Endothelial cell of umbilical vein (primary cell): ENCODE data around the gene PCDH9. TPM values are rescaled to one million over a fixed set of nuclear protein-coding genes. Genes with fewer than 3 reads are reported as not detected.

Experiments used
- BruUV-seq: library from RNA; stranded (reverse); fragments of 400-500 nt; replicated peaks from 2 replicates; lab custom pipeline; 2021; lab: Mats Ljungman, UMichigan
- CTCF ChIA-PET: fragments of 300-600, 350-600 bp; sonication (Branson Sonifier 250); formaldehyde crosslinking; loops from one replicate; lab custom pipeline; 2021; ENCODE audit warnings: antibody characterized with exemption, inconsistent platforms; lab: Charles Lee
- POLR2A ChIA-PET: fragments of 300-600, 350-600 bp; sonication (Branson Sonifier 250); formaldehyde crosslinking; loops from one replicate; lab custom pipeline; 2021; ENCODE audit warnings: antibody characterized with exemption, inconsistent platforms; lab: Charles Lee
- DNase-seq: peaks from one replicate; pipeline ENCODE4 v3.0.0-alpha.2; 2011; ENCODE audit warnings: low read depth, low spot score
- FAIRE-seq: peaks from 2 replicates; lab custom pipeline; 2011; peaks lifted over from hg19 to GRCh38; lab: Jason Lieb, UNC
- H2AFZ ChIP-seq: 2 replicates; pipeline ENCODE4 v1.6.0; 2012; ENCODE audit warnings: low read depth, low read length, control low read depth, inconsistent platforms
- H3K27ac ChIP-seq: 2 replicates; pipeline ENCODE4 v1.5.1; 2011; ENCODE audit warnings: low read depth, mild to moderate bottlenecking, control low read depth, low read length, moderate library complexity; ENCODE audit not compliant: insufficient read depth
- H3K27me3 ChIP-seq, 2 experiments: 2 replicates each; pipeline versions ENCODE4 v1.6.0 to v1.6.1; 2011; ENCODE audit warnings: low read length in 2 of 2, mixed read lengths in 1 of 2; ENCODE audit not compliant: control insufficient read depth in 2 of 2, insufficient read depth in 2 of 2
- H3K36me3 ChIP-seq, 2 experiments: 2 replicates in 1 of 2; 3 replicates in 1 of 2; pipeline ENCODE4 v1.5.1; 2011; ENCODE audit warnings: low read length in 2 of 2, mild to moderate bottlenecking in 1 of 2, moderate library complexity in 1 of 2; ENCODE audit not compliant: control insufficient read depth in 2 of 2, insufficient read depth in 2 of 2; ENCODE audit errors: extremely low read depth in 1 of 2
- H3K4me1 ChIP-seq: 3 replicates; pipeline ENCODE4 v1.5.1; 2011; ENCODE audit warnings: mild to moderate bottlenecking, low read length; ENCODE audit not compliant: control insufficient read depth, insufficient read depth; ENCODE audit errors: extremely low read depth
- H3K4me2 ChIP-seq: 2 replicates; pipeline ENCODE4 v1.6.1; 2011; ENCODE audit warnings: low read length, control low read depth, mixed read lengths; ENCODE audit not compliant: insufficient read depth
- H3K4me3 ChIP-seq, 3 experiments: fragments of 200-600 bp in 1 of 3; sonication (generic), shearing (Covaris generic) in 1 of 3; replicated peaks in 1 of 3; 2 replicates each; pipeline ENCODE4 v1.5.1; 2011 to 2016; ENCODE audit warnings: control low read depth in 3 of 3, low read length in 3 of 3, mild to moderate bottlenecking in 2 of 3, inconsistent platforms in 1 of 3, low read depth in 1 of 3, moderate library complexity in 1 of 3; ENCODE audit not compliant: insufficient read depth in 1 of 3
- H3K79me2 ChIP-seq: 2 replicates; pipeline ENCODE4 v1.6.0; 2012; ENCODE audit warnings: low read length, inconsistent platforms; ENCODE audit not compliant: control insufficient read depth, insufficient read depth
- H3K9ac ChIP-seq: replicated peaks from 2 replicates; pipeline ENCODE3; 2011; ENCODE audit warnings: low read length, control low read depth; ENCODE audit not compliant: insufficient read depth; ENCODE audit errors: extremely low read depth
- H3K9me1 ChIP-seq: replicated peaks from 3 replicates; pipeline ENCODE4 v1.6.0; 2011; ENCODE audit warnings: mild to moderate bottlenecking, low read length; ENCODE audit not compliant: control insufficient read depth, insufficient read depth; ENCODE audit errors: extremely low read depth
- H3K9me3 ChIP-seq: replicated peaks from 2 replicates; pipeline ENCODE4 v1.5.1; 2012; ENCODE audit warnings: low read length, inconsistent platforms; ENCODE audit not compliant: control insufficient read depth, insufficient read depth
- H4K20me1 ChIP-seq: replicated peaks from 2 replicates; pipeline ENCODE3; 2011; ENCODE audit warnings: mild to moderate bottlenecking, low read length; ENCODE audit not compliant: control insufficient read depth, insufficient read depth; ENCODE audit errors: extremely low read depth
- CTCF ChIP-seq, 2 donors: IDR thresholded peaks; 1 replicate in 1 of 2; 2 replicates in 1 of 2; pipeline ENCODE4 v1.5.1; 2011; ENCODE audit warnings: low read length in 2 of 2, mild to moderate bottlenecking in 2 of 2, moderate library complexity in 2 of 2, control low read depth in 1 of 2, inconsistent platforms in 1 of 2, low read depth in 1 of 2; ENCODE audit not compliant: insufficient read depth in 1 of 2; ENCODE audit errors: extremely low read depth in 1 of 2
- EZH2 ChIP-seq: IDR thresholded peaks from 2 replicates; pipeline ENCODE4 v1.6.1; 2012; ENCODE audit warnings: borderline replicate concordance, low read depth, mild to moderate bottlenecking, moderate library complexity, low read length, inconsistent platforms; ENCODE audit not compliant: severe bottlenecking
- FOS ChIP-seq: IDR thresholded peaks from 2 replicates; pipeline ENCODE4 v1.6.1; 2011; ENCODE audit warnings: mild to moderate bottlenecking, low read length, moderate library complexity, borderline replicate concordance; ENCODE audit not compliant: insufficient read depth
- GATA2 ChIP-seq: IDR thresholded peaks from 2 replicates; pipeline ENCODE4 v1.7.0; 2011; ENCODE audit warnings: low read depth, mild to moderate bottlenecking, moderate library complexity, mixed read lengths, low read length; ENCODE audit not compliant: insufficient read length, insufficient read depth
- JUN ChIP-seq: IDR thresholded peaks from 2 replicates; pipeline ENCODE4 v1.6.1; 2011; ENCODE audit warnings: borderline replicate concordance, low read depth; ENCODE audit not compliant: insufficient read length, insufficient read depth
- MAX ChIP-seq: IDR thresholded peaks from 2 replicates; pipeline ENCODE4 v1.6.1; 2011; ENCODE audit not compliant: insufficient read depth, insufficient read length
- MYC ChIP-seq: IDR thresholded peaks from one replicate; pipeline ENCODE4 v1.6.1; 2011; ENCODE audit warnings: mild to moderate bottlenecking, low read depth, low read length
- POLR2A ChIP-seq: IDR thresholded peaks from 2 replicates; pipeline ENCODE4 v1.6.1; 2012; ENCODE audit warnings: low read depth, mild to moderate bottlenecking, control low read depth, low read length
- POLR2AphosphoS5 ChIP-seq: IDR thresholded peaks from 2 replicates; pipeline ENCODE4 v1.6.1; 2012; ENCODE audit warnings: low read depth, mild to moderate bottlenecking, control low read depth, low read length, moderate library complexity; ENCODE audit not compliant: insufficient read depth
- dilution Hi-C: fragments of 300-500 bp; cut with MboI; formaldehyde crosslinking; loops from one replicate; pipeline ENCODE4 v1.15.0; 2019; ENCODE audit warnings: low sequenced_read_pairs; ENCODE audit not compliant: extremely low pct_ligation_motif_present
- intact Hi-C: fragments of 100-400 bp; cut with micrococcal nuclease; formaldehyde crosslinking; loops from one replicate; pipeline ENCODE4 v1.10.0; 2022
- polyA plus RNA-seq, 4 experiments: library from polyadenylated mRNA; depleted of rRNA in 3 of 4; stranded (reverse) in 3 of 4; unstranded in 1 of 4; fragments of >200 nt; gene quantifications; 2 replicates each; pipeline versions ENCODE4 v1.2.1 to v1.2.3, GENCODE V29; 2011 to 2012; ENCODE audit warnings: missing spikeins in 1 of 4
- total RNA-seq: library from RNA; stranded (reverse); gene quantifications from 2 replicates; pipeline ENCODE4 v1.2.3, GENCODE V29; 2021

PCDH9 gene
- total and polyA plus RNA-seq, 2 donors (not counting 3 experiments of a cell fraction or from before 2014, with no cell fraction given) = 1.1 to 5.2 TPM

DNA sequence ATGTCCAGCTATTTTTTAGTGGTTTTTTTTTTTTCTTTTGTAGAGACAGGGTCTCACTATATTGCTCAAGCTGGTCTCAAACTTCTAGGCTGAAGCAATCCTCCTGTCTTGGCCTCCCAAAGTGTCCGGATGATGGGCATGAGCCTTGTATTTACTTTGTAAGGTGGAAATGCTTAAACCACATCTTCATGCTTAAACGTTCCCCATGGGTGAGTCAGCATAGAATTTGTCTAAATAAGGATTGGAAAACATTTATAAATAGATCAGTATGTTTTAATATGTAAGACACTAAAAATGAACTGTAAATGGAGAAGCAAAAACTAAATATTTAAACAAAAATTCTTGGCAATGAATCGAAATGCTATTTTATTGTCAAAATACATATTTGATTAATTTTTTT lies 698.0 kb downstream of the PCDH9 start:
- FAIRE-seq (no peak), DNase-seq (no peak)
- H3K4me2 ChIP-seq = no peak overlapping the region
- ChIA-PET POLR2A (no interaction called here), CTCF (no interaction called here)
- no peak overlapping the region for H2AFZ ChIP-seq
- no peak overlapping the region for H3K27ac ChIP-seq
- no peaks in the 10 kb centered on the region for H3K9me3 ChIP-seq
- no peaks in the 10 kb centered on the region for H3K36me3 ChIP-seq
- H3K9ac ChIP-seq = no peak overlapping the region
- no peaks in the 10 kb centered on the region for H3K79me2 ChIP-seq
- no peaks in the 10 kb centered on the region for H4K20me1 ChIP-seq
- no peaks in the 10 kb centered on the region for H3K9me1 ChIP-seq
- H3K4me3 ChIP-seq = no peak overlapping the region
- BruUV-seq = no TSS peak
- no peak for TF ChIP-seq POLR2A
- no peak for TF ChIP-seq FOS
- no peak for TF ChIP-seq JUN
- no peak for TF ChIP-seq GATA2
- no peak for TF ChIP-seq EZH2
- TF ChIP-seq POLR2AphosphoS5 = no peak
- TF ChIP-seq MAX = no peak
- TF ChIP-seq MYC = no peak
- TF ChIP-seq CTCF (IDR thresholded peaks at IDR 0.05; ENCODE audit: extremely low read depth in 1 of 2, insufficient read depth in 1 of 2, low read depth in 1 of 2, low read length in 2 of 2) = no peak
- H3K27me3 ChIP-seq = no peaks in the 10 kb centered on the region
- intact Hi-C loops = no loop called here
- no peaks in the 10 kb centered on the region for H3K4me1 ChIP-seq
- dilution Hi-C loops = no loop called here
